WTC11 (cell line): ENCODE results near the gene RSRC1. TPM values are rescaled to one million over a fixed set of nuclear protein-coding genes. Genes with fewer than 3 reads are reported as not detected.

Source experiments
- ARID4B ChIP-seq: sonication (generic); formaldehyde crosslinking; IDR thresholded peaks from 2 replicates; pipeline ENCODE4 v1.8.0; 2023; ENCODE audit warnings: missing genetic modification reagents, mild to moderate bottlenecking, borderline replicate concordance
- CREM ChIP-seq: sonication (generic); formaldehyde crosslinking; IDR thresholded peaks from 2 replicates; pipeline ENCODE4 v1.8.1; 2022; ENCODE audit warnings: mild to moderate bottlenecking, missing genetic modification reagents, moderate library complexity
- EMX1 ChIP-seq: fragments of 250-450 bp; sonication (Bioruptor Pico); IDR thresholded peaks from 2 replicates; pipeline ENCODE4 v1.8.0; 2021; ENCODE audit warnings: mild to moderate bottlenecking
- FOXP4 ChIP-seq: sonication (generic); formaldehyde crosslinking; IDR thresholded peaks from 2 replicates; pipeline ENCODE4 v1.8.0; 2022; ENCODE audit warnings: mild to moderate bottlenecking, missing genetic modification reagents
- IRF2 ChIP-seq: sonication (generic); formaldehyde crosslinking; IDR thresholded peaks from 2 replicates; pipeline ENCODE4 v1.8.0; 2022; ENCODE audit warnings: low read depth, missing genetic modification reagents, borderline replicate concordance
- MYBL2 ChIP-seq: sonication (generic); formaldehyde crosslinking; IDR thresholded peaks from 2 replicates; pipeline ENCODE4 v1.8.1; 2023; ENCODE audit warnings: mild to moderate bottlenecking, moderate library complexity, missing genetic modification reagents
- NFE2L1 ChIP-seq: sonication (generic); formaldehyde crosslinking; IDR thresholded peaks from 2 replicates; pipeline ENCODE4 v1.8.1; 2023; ENCODE audit warnings: missing genetic modification reagents
- NFYB ChIP-seq: sonication (generic); formaldehyde crosslinking; conservative IDR thresholded peaks from 2 replicates; pipeline ENCODE4 v1.8.0; 2022; ENCODE audit warnings: low read depth, missing genetic modification reagents
- NR3C1 ChIP-seq: sonication (generic); formaldehyde crosslinking; conservative IDR thresholded peaks from 2 replicates; pipeline ENCODE4 v1.8.1; 2023; ENCODE audit warnings: low read depth, mild to moderate bottlenecking, missing genetic modification reagents
- PRDM15 ChIP-seq: sonication (generic); formaldehyde crosslinking; IDR thresholded peaks from 2 replicates; pipeline ENCODE4 v1.8.0; 2022; ENCODE audit warnings: missing genetic modification reagents
- PRRX2 ChIP-seq: fragments of 250-450 bp; sonication (Bioruptor Pico); IDR thresholded peaks from 2 replicates; pipeline ENCODE4 v1.8.0; 2021; ENCODE audit warnings: mild to moderate bottlenecking
- SP1 ChIP-seq: sonication (generic); formaldehyde crosslinking; conservative IDR thresholded peaks from 2 replicates; pipeline ENCODE4 v1.8.1; 2022; ENCODE audit warnings: missing genetic modification reagents
- STAT6 ChIP-seq: sonication (generic); formaldehyde crosslinking; conservative IDR thresholded peaks from 2 replicates; pipeline ENCODE4 v1.8.1; 2023; ENCODE audit warnings: mild to moderate bottlenecking, low read depth, missing genetic modification reagents, moderate library complexity
- TCF7 ChIP-seq: sonication (generic); formaldehyde crosslinking; IDR thresholded peaks from 2 replicates; pipeline ENCODE4 v1.8.0; 2022; ENCODE audit warnings: mild to moderate bottlenecking, low read depth, missing genetic modification reagents, moderate library complexity
- USF1 ChIP-seq: sonication (generic); formaldehyde crosslinking; IDR thresholded peaks from 2 replicates; pipeline ENCODE4 v1.8.0; 2022; ENCODE audit warnings: mild to moderate bottlenecking, missing genetic modification reagents
- ZMAT4 ChIP-seq: fragments of 250-450 bp; sonication (Bioruptor Pico); IDR thresholded peaks from 2 replicates; pipeline ENCODE4 v1.9.0; 2021; ENCODE audit warnings: mild to moderate bottlenecking
- ZNF121 ChIP-seq: sonication (generic); formaldehyde crosslinking; IDR thresholded peaks from 2 replicates; pipeline ENCODE4 v1.8.0; 2023; ENCODE audit warnings: missing genetic modification reagents
- ZNF138 ChIP-seq: sonication (generic); formaldehyde crosslinking; conservative IDR thresholded peaks from 2 replicates; pipeline ENCODE4 v1.8.1; 2022; ENCODE audit warnings: mild to moderate bottlenecking, moderate library complexity, missing genetic modification reagents
- ZNF423 ChIP-seq: fragments of 250-450 bp; sonication (Bioruptor Pico); IDR thresholded peaks from 2 replicates; pipeline ENCODE4 v2.1.2; 2022; ENCODE audit warnings: mild to moderate bottlenecking, moderate library complexity
- total RNA-seq: library from RNA; stranded (reverse); gene quantifications from 3 replicates; pipeline ENCODE4 v1.2.3, GENCODE V29; 2021
- TF ChIP-seq, protein P1 (sequence below): fragments of 250-450 bp; sonication (Bioruptor Pico); IDR thresholded peaks from 2 replicates; pipeline ENCODE4 v1.9.0; 2021; ENCODE audit warnings: mild to moderate bottlenecking, borderline replicate concordance

The RSRC1 gene
- total RNA-seq, 1 experiment from 2014 or later: 21.3 TPM

DNA sequence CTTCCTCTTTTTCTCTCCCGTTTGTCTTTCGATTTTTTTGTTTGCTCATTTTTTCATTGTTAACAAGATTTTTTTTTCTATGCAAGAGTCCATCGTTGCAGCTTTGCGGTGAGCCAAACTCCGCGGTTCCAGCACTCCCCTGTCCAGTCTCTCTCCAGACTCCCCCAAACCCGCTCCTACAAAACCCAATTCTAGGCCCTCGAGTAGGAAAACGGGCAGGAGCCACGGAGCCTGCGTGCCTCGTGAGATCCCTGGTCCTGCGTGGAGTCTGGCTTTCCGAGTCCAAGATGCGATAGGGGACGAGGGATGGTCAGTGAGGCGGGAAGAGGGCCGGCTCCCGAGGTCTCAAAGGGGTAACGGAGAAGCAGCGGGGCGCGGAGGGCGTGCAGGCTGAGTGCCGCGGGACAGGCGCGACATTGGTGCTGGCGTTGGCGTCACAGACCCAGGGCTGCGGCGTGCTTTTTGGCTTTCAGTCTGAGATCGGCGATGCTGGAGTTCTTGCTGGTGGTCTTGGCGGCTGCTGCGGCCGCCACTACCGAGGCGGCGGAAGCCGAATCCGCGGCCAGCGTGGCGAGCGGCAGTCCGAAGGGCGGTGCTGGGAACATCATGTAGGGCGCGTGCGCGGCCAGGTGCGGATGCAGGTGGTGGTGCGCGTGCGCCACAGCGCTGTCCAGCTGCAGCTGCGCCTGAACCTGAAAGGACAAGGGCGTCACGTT, 12.1 kb upstream of the RSRC1 start (continued):
- TF ChIP-seq FOXP4 (CRISPR knock-in tag) (peak; percentile 94), SP1 (CRISPR knock-in tag) (0 out of 2 replicates have a peak, but pooled peaks have one; percentile 45), ARID4B (CRISPR knock-in tag) (peak; percentile 95), USF1 (CRISPR knock-in tag) (peak; percentile 63; the same call in 1 of the 2 replicates), NFE2L1 (CRISPR knock-in tag) (peak; percentile 83; the same call in 1 of the 2 replicates), CREM (CRISPR knock-in tag) (no peak), PRDM15 (CRISPR knock-in tag) (no peak; the same call in 1 of the 2 replicates), IRF2 (no peak), ZMAT4 (no peak), STAT6 (CRISPR knock-in tag) (no peak), NFYB (CRISPR knock-in tag) (no peak), ZNF138 (CRISPR knock-in tag) (peak; percentile 73; the same call in 1 of the 2 replicates), ZNF121 (CRISPR knock-in tag) (peak; percentile 52; the same call in 1 of the 2 replicates), TCF7 (CRISPR knock-in tag) (peak; percentile 86; the same call in 1 of the 2 replicates), EMX1 (CRISPR knock-in tag) (no peak), MYBL2 (CRISPR knock-in tag) (no peak), NR3C1 (CRISPR knock-in tag) (no peak; the same call in 1 of the 2 replicates), PRRX2 (CRISPR knock-in tag) (no peak), ZNF423 (CRISPR knock-in tag) (no peak)
- TF ChIP-seq, protein P1, sequence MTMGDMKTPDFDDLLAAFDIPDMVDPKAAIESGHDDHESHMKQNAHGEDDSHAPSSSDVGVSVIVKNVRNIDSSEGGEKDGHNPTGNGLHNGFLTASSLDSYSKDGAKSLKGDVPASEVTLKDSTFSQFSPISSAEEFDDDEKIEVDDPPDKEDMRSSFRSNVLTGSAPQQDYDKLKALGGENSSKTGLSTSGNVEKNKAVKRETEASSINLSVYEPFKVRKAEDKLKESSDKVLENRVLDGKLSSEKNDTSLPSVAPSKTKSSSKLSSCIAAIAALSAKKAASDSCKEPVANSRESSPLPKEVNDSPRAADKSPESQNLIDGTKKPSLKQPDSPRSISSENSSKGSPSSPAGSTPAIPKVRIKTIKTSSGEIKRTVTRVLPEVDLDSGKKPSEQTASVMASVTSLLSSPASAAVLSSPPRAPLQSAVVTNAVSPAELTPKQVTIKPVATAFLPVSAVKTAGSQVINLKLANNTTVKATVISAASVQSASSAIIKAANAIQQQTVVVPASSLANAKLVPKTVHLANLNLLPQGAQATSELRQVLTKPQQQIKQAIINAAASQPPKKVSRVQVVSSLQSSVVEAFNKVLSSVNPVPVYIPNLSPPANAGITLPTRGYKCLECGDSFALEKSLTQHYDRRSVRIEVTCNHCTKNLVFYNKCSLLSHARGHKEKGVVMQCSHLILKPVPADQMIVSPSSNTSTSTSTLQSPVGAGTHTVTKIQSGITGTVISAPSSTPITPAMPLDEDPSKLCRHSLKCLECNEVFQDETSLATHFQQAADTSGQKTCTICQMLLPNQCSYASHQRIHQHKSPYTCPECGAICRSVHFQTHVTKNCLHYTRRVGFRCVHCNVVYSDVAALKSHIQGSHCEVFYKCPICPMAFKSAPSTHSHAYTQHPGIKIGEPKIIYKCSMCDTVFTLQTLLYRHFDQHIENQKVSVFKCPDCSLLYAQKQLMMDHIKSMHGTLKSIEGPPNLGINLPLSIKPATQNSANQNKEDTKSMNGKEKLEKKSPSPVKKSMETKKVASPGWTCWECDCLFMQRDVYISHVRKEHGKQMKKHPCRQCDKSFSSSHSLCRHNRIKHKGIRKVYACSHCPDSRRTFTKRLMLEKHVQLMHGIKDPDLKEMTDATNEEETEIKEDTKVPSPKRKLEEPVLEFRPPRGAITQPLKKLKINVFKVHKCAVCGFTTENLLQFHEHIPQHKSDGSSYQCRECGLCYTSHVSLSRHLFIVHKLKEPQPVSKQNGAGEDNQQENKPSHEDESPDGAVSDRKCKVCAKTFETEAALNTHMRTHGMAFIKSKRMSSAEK: no peak
